HepG2 (cell line): Measurements from ENCODE around the gene TUBGCP6. TPM values are rescaled to one million over a fixed set of nuclear protein-coding genes. Genes with fewer than 3 reads are reported as not detected.

Source experiments
- CEBPG ChIP-seq: IDR thresholded peaks from 2 replicates; pipeline ENCODE4 v1.6.1; 2016
- E2F5 ChIP-seq: sonication (generic); formaldehyde crosslinking; conservative IDR thresholded peaks from 2 replicates; pipeline ENCODE4 v1.4.0; 2020; ENCODE audit warnings: missing genetic modification reagents
- IRF9 ChIP-seq: sonication (generic); formaldehyde crosslinking; IDR thresholded peaks from 2 replicates; pipeline ENCODE4 v1.8.0; 2022; ENCODE audit warnings: missing genetic modification reagents, mild to moderate bottlenecking, borderline replicate concordance
- ISX ChIP-seq: sonication (generic); formaldehyde crosslinking; conservative IDR thresholded peaks from 2 replicates; pipeline ENCODE4 v1.5.0; 2020; ENCODE audit warnings: missing genetic modification reagents
- KDM6A ChIP-seq: IDR thresholded peaks from 2 replicates; pipeline ENCODE4 v1.6.1; 2016; ENCODE audit warnings: low read depth
- NFAT5 ChIP-seq: sonication (generic); formaldehyde crosslinking; IDR thresholded peaks from 2 replicates; pipeline ENCODE4 v1.4.0; 2020; ENCODE audit warnings: missing genetic modification reagents
- NFE2L2 ChIP-seq: fragments of 150-350 bp; IDR thresholded peaks from 2 replicates; pipeline ENCODE4 v1.6.1; 2014; ENCODE audit warnings: low read length
- PRDM4 ChIP-seq: sonication (generic); formaldehyde crosslinking; IDR thresholded peaks from 2 replicates; pipeline ENCODE4 v1.9.0; 2021; ENCODE audit warnings: missing genetic modification reagents, borderline replicate concordance
- RBM22 ChIP-seq: fragments of 200-400 bp; formaldehyde crosslinking; optimal IDR thresholded peaks from 2 replicates; pipeline ENCODE3; 2017; ENCODE audit warnings: mild to moderate bottlenecking, low read length, moderate library complexity
- SP1 ChIP-seq, 2 experiments: fragments of 450-650 bp in 1 of 2; sonication (generic) in 1 of 2; formaldehyde crosslinking in 1 of 2; IDR thresholded peaks; 2 replicates each; pipeline versions ENCODE4 v1.4.0 to v1.6.1; 2016 to 2020; ENCODE audit warnings: missing genetic modification reagents in 1 of 2
- THAP9 ChIP-seq: sonication (generic); formaldehyde crosslinking; IDR thresholded peaks from 2 replicates; pipeline ENCODE4; 2020; ENCODE audit warnings: missing genetic modification reagents, mild to moderate bottlenecking, borderline replicate concordance
- U2AF1 ChIP-seq: fragments of 200-400 bp; formaldehyde crosslinking; optimal IDR thresholded peaks from 2 replicates; pipeline ENCODE3; 2017; ENCODE audit warnings: mild to moderate bottlenecking, low read depth, low read length
- ZNF180 ChIP-seq: sonication (generic); formaldehyde crosslinking; IDR thresholded peaks from 2 replicates; pipeline ENCODE4 v1.4.0; 2020; ENCODE audit warnings: low read depth, missing genetic modification reagents, borderline replicate concordance
- ZNF274 ChIP-seq: sonication (generic); formaldehyde crosslinking; IDR thresholded peaks from 2 replicates; pipeline ENCODE4 v1.5.1; 2020; ENCODE audit warnings: mild to moderate bottlenecking, missing genetic modification reagents
- ZNF570 ChIP-seq: sonication (generic); formaldehyde crosslinking; IDR thresholded peaks from 2 replicates; pipeline ENCODE4 v1.4.0; 2020; ENCODE audit warnings: mild to moderate bottlenecking, missing genetic modification reagents, borderline replicate concordance
- ZNF713 ChIP-seq: sonication (generic); formaldehyde crosslinking; IDR thresholded peaks from 2 replicates; pipeline ENCODE4 v1.4.0; 2020; ENCODE audit warnings: mild to moderate bottlenecking, missing genetic modification reagents
- ZNF780A ChIP-seq: sonication (generic); formaldehyde crosslinking; IDR thresholded peaks from 2 replicates; pipeline ENCODE4 v1.8.0; 2022; ENCODE audit warnings: mild to moderate bottlenecking, missing genetic modification reagents, moderate library complexity
- polyA plus RNA-seq, 8 experiments: library from polyadenylated mRNA; depleted of rRNA in 3 of 8; stranded (reverse) in 7 of 8; unstranded in 1 of 8; fragments of >200 nt; fragmentation: Illumina TruSeq in 4 of 8; extraction: Trizol in 4 of 8; gene quantifications; 2 replicates each; pipeline versions ENCODE4 v1.2.1 to v1.2.3, GENCODE V29; 2011 to 2016; ENCODE audit warnings: low read depth in 4 of 8, missing spikeins in 1 of 8, mixed read lengths in 1 of 8; ENCODE audit not compliant: insufficient read depth in 1 of 8
- total RNA-seq, 5 experiments: library from RNA; depleted of rRNA; stranded (reverse); fragments of >200 nt; fragmentation: Illumina TruSeq; extraction: Trizol; gene quantifications; 2 replicates each; pipeline ENCODE4 v1.2.3, GENCODE V29; 2016; ENCODE audit warnings: low read depth in 1 of 5

The TUBGCP6 gene
- total and polyA plus RNA-seq, 2 of the 13 experiments (the other 11 are each of a cell fraction or from before 2014, with no cell fraction given), result 14.6 to 15.7 TPM

- TF ChIP-seq RBM22, result no peak
- no peak for TF ChIP-seq ZNF713 (CRISPR knock-in tag)
- no peak for TF ChIP-seq PRDM4
- no peak for TF ChIP-seq ISX
- TF ChIP-seq NFE2L2, result no peak
- no peak for TF ChIP-seq ZNF274 (CRISPR knock-in tag)
- TF ChIP-seq ZNF570 (CRISPR knock-in tag), result no peak
- no peak for TF ChIP-seq E2F5 (CRISPR knock-in tag)
- no peak for TF ChIP-seq U2AF1
- TF ChIP-seq SP1 (IDR thresholded peaks at IDR 0.05), result no peak
- no peak for TF ChIP-seq SP1 (CRISPR knock-in tag; IDR thresholded peaks at IDR 0.05)
- no peak for TF ChIP-seq CEBPG
- no peak for TF ChIP-seq NFAT5 (CRISPR knock-in tag)
- TF ChIP-seq IRF9 (CRISPR knock-in tag), result no peak
- no peak for TF ChIP-seq THAP9 (CRISPR knock-in tag)
- TF ChIP-seq ZNF180 (CRISPR knock-in tag), result no peak
- TF ChIP-seq ZNF780A (CRISPR knock-in tag), result no peak
- TF ChIP-seq KDM6A (CRISPR knock-in tag), result no peak
Measured at GRCh38 chr22:50274311-50274710, 29.5 kb upstream of the TUBGCP6 start (continued).
